Neural progenitor cell (in vitro differentiated cells): ENCODE measurements around the gene DVL1. TPM values are rescaled to one million over a fixed set of nuclear protein-coding genes. Genes with fewer than 3 reads are reported as not detected.

Experiments
- DNase-seq: peaks from one replicate; pipeline ENCODE4 v3.0.0-alpha.2; 2016; ENCODE audit warnings: low spot score
- H2AFZ ChIP-seq: fragments of 200-600 bp; sonication (generic); replicated peaks from 2 replicates; pipeline ENCODE4 v1.6.1; 2016; ENCODE audit warnings: antibody characterized with exemption
- H3F3A ChIP-seq: fragments of 200-600 bp; sonication (generic); 2 replicates; pipeline ENCODE4 v1.6.1; 2016; ENCODE audit warnings: antibody characterized with exemption, low read depth
- H3K27ac ChIP-seq: fragments of 200-600 bp; sonication (generic); 2 replicates; pipeline ENCODE4 v1.5.1; 2016; ENCODE audit warnings: mild to moderate bottlenecking
- H3K27me3 ChIP-seq: fragments of 200-600 bp; sonication (generic); 2 replicates; pipeline ENCODE4 v1.6.1; 2016; ENCODE audit warnings: mild to moderate bottlenecking, moderate library complexity
- H3K36me3 ChIP-seq: fragments of 200-600 bp; sonication (generic); 2 replicates; pipeline ENCODE4 v1.5.1; 2016
- H3K4me1 ChIP-seq: fragments of 200-600 bp; sonication (generic); 2 replicates; pipeline ENCODE4 v1.6.1; 2016; ENCODE audit warnings: mixed run types
- H3K4me2 ChIP-seq: fragments of 200-600 bp; sonication (generic); 2 replicates; pipeline ENCODE4 v1.6.1; 2016
- H3K4me3 ChIP-seq: fragments of 200-600 bp; sonication (generic); 2 replicates; pipeline ENCODE4 v1.5.1; 2016
- H3K79me2 ChIP-seq: fragments of 200-600 bp; sonication (generic); 2 replicates; pipeline ENCODE4 v1.6.1; 2016; ENCODE audit warnings: low read depth
- H3K9ac ChIP-seq: fragments of 200-600 bp; sonication (generic); 2 replicates; pipeline ENCODE4 v1.6.1; 2016
- H3K9me3 ChIP-seq: fragments of 200-600 bp; sonication (generic); 2 replicates; pipeline ENCODE4 v1.5.1; 2016; ENCODE audit warnings: low read depth
- H4K20me1 ChIP-seq: fragments of 200-600 bp; sonication (generic); 2 replicates; pipeline ENCODE4 v1.6.1; 2016; ENCODE audit warnings: low read depth
- H3K27ac Mint-ChIP-seq: 3 replicates; pipeline ENCODE4 v1.8.0; 2021; ENCODE audit warnings: mixed read lengths
- H3K27me3 Mint-ChIP-seq: 2 replicates; pipeline ENCODE4 v1.8.0; 2022; ENCODE audit warnings: low read depth, mild to moderate bottlenecking, inconsistent platforms, moderate library complexity, mixed read lengths; ENCODE audit not compliant: insufficient read depth
- H3K36me3 Mint-ChIP-seq: 3 replicates; pipeline ENCODE4 v1.8.0; 2021; ENCODE audit warnings: mixed read lengths
- H3K4me1 Mint-ChIP-seq: 3 replicates; pipeline ENCODE4 v1.8.0; 2021; ENCODE audit warnings: mixed read lengths
- H3K4me3 Mint-ChIP-seq: 3 replicates; pipeline ENCODE4 v1.8.0; 2021; ENCODE audit warnings: mild to moderate bottlenecking, moderate library complexity, mixed read lengths
- H3K9me3 Mint-ChIP-seq: 3 replicates; pipeline ENCODE4 v1.8.0; 2020; ENCODE audit warnings: mixed read lengths
- CTCF ChIP-seq: fragments of 200-600 bp; sonication (generic); IDR thresholded peaks from 2 replicates; pipeline ENCODE4 v1.5.1; 2017; ENCODE audit warnings: antibody characterized with exemption, mild to moderate bottlenecking
- EZH2 ChIP-seq: fragments of 200-600 bp; sonication (generic); IDR thresholded peaks from 2 replicates; pipeline ENCODE4 v1.6.1; 2017; ENCODE audit warnings: antibody characterized with exemption, mild to moderate bottlenecking, moderate library complexity
- EZH2phosphoT487 ChIP-seq: fragments of 200-600 bp; sonication (generic); IDR thresholded peaks from 2 replicates; pipeline ENCODE4 v1.6.1; 2017; ENCODE audit warnings: antibody characterized with exemption
- total RNA-seq: library from RNA; depleted of rRNA; stranded (reverse); fragments of >200 nt; gene quantifications from 2 replicates; pipeline ENCODE4 v1.2.3, GENCODE V29; 2015; ENCODE audit warnings: low replicate concordance

Gene DVL1
- total RNA-seq, 1 donor from 2014 or later = 14.5 TPM

GRCh38 chr1:1356796-1357401 is 7.7 kb upstream of the DVL1 start:
- H3K4me1 Mint-ChIP-seq = peaks cover 49% of the 10 kb centered on the region
- H3K4me2 ChIP-seq = peak overlapping the region; percentile 59
- H3F3A ChIP-seq = peaks cover 66% of the 10 kb centered on the region
- DNase-seq = peak; percentile 68
- no peak overlapping the region for H3K27ac Mint-ChIP-seq
- peaks cover 30% of the 10 kb centered on the region for H4K20me1 ChIP-seq
- peaks cover 35% of the 10 kb centered on the region for H3K27me3 ChIP-seq
- no peaks in the 10 kb centered on the region for H3K36me3 ChIP-seq
- TF ChIP-seq CTCF (no peak), EZH2 (no peak), EZH2phosphoT487 (no peak)
- H3K4me3 Mint-ChIP-seq = peak overlapping the region; percentile 65
- peaks cover 63% of the 10 kb centered on the region for H3K4me1 ChIP-seq
- no peaks in the 10 kb centered on the region for H3K79me2 ChIP-seq
- H3K36me3 Mint-ChIP-seq = peaks cover 3% of the 10 kb centered on the region
- no peak overlapping the region for H3K27ac ChIP-seq
- H2AFZ ChIP-seq = no peak overlapping the region
- H3K9me3 ChIP-seq = no peaks in the 10 kb centered on the region
- no peaks in the 10 kb centered on the region for H3K9me3 Mint-ChIP-seq
- peaks cover 25% of the 10 kb centered on the region for H3K27me3 Mint-ChIP-seq
- H3K9ac ChIP-seq = no peak overlapping the region
- H3K4me3 ChIP-seq = no peak overlapping the region

GRCh38 chr1:1356166-1356795 is 7.1 kb upstream of the DVL1 start:
- no peak for TF ChIP-seq CTCF
- TF ChIP-seq EZH2phosphoT487 = no peak
- TF ChIP-seq EZH2 = no peak
- peaks cover 68% of the 10 kb centered on the region for H3F3A ChIP-seq
- no peaks in the 10 kb centered on the region for H3K9me3 Mint-ChIP-seq
- H3K27ac ChIP-seq = no peak overlapping the region
- peaks cover 35% of the 10 kb centered on the region for H3K27me3 ChIP-seq
- H3K27me3 Mint-ChIP-seq = peaks cover 25% of the 10 kb centered on the region
- no peaks in the 10 kb centered on the region for H3K79me2 ChIP-seq
- H3K9me3 ChIP-seq = no peaks in the 10 kb centered on the region
- no peak overlapping the region for H3K27ac Mint-ChIP-seq
- H3K4me3 ChIP-seq = no peak overlapping the region
- no peak overlapping the region for H2AFZ ChIP-seq
- H4K20me1 ChIP-seq = peaks cover 36% of the 10 kb centered on the region
- peaks cover 3% of the 10 kb centered on the region for H3K36me3 Mint-ChIP-seq
- peaks cover 63% of the 10 kb centered on the region for H3K4me1 ChIP-seq
- H3K4me3 Mint-ChIP-seq = no peak overlapping the region
- no peak overlapping the region for H3K9ac ChIP-seq
- H3K4me2 ChIP-seq = no peak overlapping the region
- H3K4me1 Mint-ChIP-seq = peaks cover 46% of the 10 kb centered on the region
- DNase-seq = no peak
- H3K36me3 ChIP-seq = no peaks in the 10 kb centered on the region

- no peaks in the 10 kb centered on the region for H3K79me2 ChIP-seq
- H3K4me1 Mint-ChIP-seq = peaks cover 38% of the 10 kb centered on the region
- TF ChIP-seq EZH2phosphoT487 (no peak), EZH2 (no peak), CTCF (no peak)
Observed at GRCh38 chr1:1355416-1355815, 6.2 kb upstream of the DVL1 start.

More at GRCh38 chr1:1355416-1355815, 6.2 kb upstream of the DVL1 start:
- peaks cover 22% of the 10 kb centered on the region for H3K27me3 Mint-ChIP-seq
- peaks cover 3% of the 10 kb centered on the region for H3K36me3 Mint-ChIP-seq
- Histone ChIP-seq H3K36me3 (no peaks in the 10 kb centered on the region), H3F3A (peaks cover 60% of the 10 kb centered on the region), H3K27me3 (peaks cover 35% of the 10 kb centered on the region), H3K27ac (no peak overlapping the region), H3K4me1 (peaks cover 60% of the 10 kb centered on the region), H2AFZ (no peak overlapping the region), H3K9ac (no peak overlapping the region), H3K9me3 (no peaks in the 10 kb centered on the region), H4K20me1 (peaks cover 36% of the 10 kb centered on the region), H3K4me2 (peak overlapping the region; percentile 69), H3K4me3 (peak overlapping the region; percentile 34)
- H3K4me3 Mint-ChIP-seq = no peak overlapping the region
- H3K27ac Mint-ChIP-seq = no peak overlapping the region
- H3K9me3 Mint-ChIP-seq = no peaks in the 10 kb centered on the region
- DNase-seq = peak; percentile 67
